HepG2 (cell line): ENCODE results near the gene ARHGEF9. TPM values are rescaled to one million over a fixed set of nuclear protein-coding genes. Genes with fewer than 3 reads are reported as not detected.

ENCODE experiments used
- ATAC-seq: fragments of 200-7000 bp; cut with Tn5 transposase; 3 replicates; pipeline ENCODE4 v1.9.1; 2020; ENCODE audit warnings: mild to moderate bottlenecking, moderate library complexity
- BruUV-seq: library from RNA; stranded (reverse); fragments of 400-500 nt; replicated peaks from 2 replicates; lab custom pipeline; 2021; lab: Mats Ljungman, UMichigan
- CTCF ChIA-PET: fragments of 300-600 bp; formaldehyde crosslinking; extraction: SDS; loops from one replicate; lab custom pipeline; 2021; ENCODE audit warnings: low total read pairs, inconsistent platforms, low intra/inter-chr PET ratio; lab: Yijun Ruan, JAX
- POLR2A ChIA-PET: fragments of 350-600 bp; sonication (Branson Sonifier 250); formaldehyde crosslinking; loops from one replicate; lab custom pipeline; 2020; ENCODE audit warnings: antibody characterized with exemption, inconsistent platforms; lab: Yijun Ruan, JAX
- DNase-seq: peaks from one replicate; pipeline ENCODE4 v3.0.0-alpha.2; 2015; ENCODE audit warnings: low spot score
- FAIRE-seq: peaks from 3 replicates; lab custom pipeline; 2011; peaks lifted over from hg19 to GRCh38; lab: Jason Lieb, UNC
- H2AFZ ChIP-seq: one replicate; pipeline ENCODE4 v1.6.1; 2011; ENCODE audit warnings: low read length, inconsistent platforms
- H3K27ac ChIP-seq: fragments of 300-600 bp; 3 replicates; pipeline ENCODE4 v1.8.0; 2011; ENCODE audit warnings: mixed run types, mild to moderate bottlenecking, mixed read lengths, low read length, inconsistent platforms; ENCODE audit not compliant: insufficient read depth; ENCODE audit errors: extremely low read length
- H3K27me3 ChIP-seq, 2 experiments: fragments of 200-600 bp in 1 of 2; 2 replicates in 1 of 2; 3 replicates in 1 of 2; pipeline versions ENCODE4 v1.6.0 to v1.8.0; 2011; ENCODE audit warnings: low read length in 2 of 2, mild to moderate bottlenecking in 2 of 2, moderate library complexity in 2 of 2, inconsistent platforms in 1 of 2; ENCODE audit not compliant: insufficient read depth in 2 of 2, control insufficient read depth in 1 of 2
- H3K36me3 ChIP-seq, 2 experiments: fragments of 200-600 bp in 1 of 2; replicated peaks in 1 of 2; 2 replicates in 1 of 2; 3 replicates in 1 of 2; pipeline versions ENCODE4 v1.5.1 to v1.8.0; 2011; ENCODE audit warnings: low read length in 2 of 2, inconsistent platforms in 1 of 2; ENCODE audit not compliant: insufficient read depth in 2 of 2, control insufficient read depth in 1 of 2
- H3K4me1 ChIP-seq: 2 replicates; pipeline ENCODE4 v1.5.1; 2012; ENCODE audit warnings: low read length, inconsistent platforms; ENCODE audit not compliant: insufficient read depth
- H3K4me2 ChIP-seq: 2 replicates; pipeline ENCODE4 v1.6.0; 2011; ENCODE audit warnings: low read depth, low read length, inconsistent platforms
- H3K4me3 ChIP-seq, 3 experiments: fragments of 200-600 bp in 1 of 3; sonication (generic), shearing (Covaris generic) in 1 of 3; replicated peaks in 1 of 3; 2 replicates each; pipeline ENCODE4 v1.5.1; 2011 to 2016; ENCODE audit warnings: low read length in 3 of 3, inconsistent platforms in 2 of 3, low read depth in 2 of 3, mild to moderate bottlenecking in 2 of 3, control low read depth in 1 of 3, mixed read lengths in 1 of 3; ENCODE audit not compliant: insufficient read depth in 1 of 3
- H3K79me2 ChIP-seq: one replicate; pipeline ENCODE4 v1.6.1; 2011; ENCODE audit warnings: low read length, inconsistent platforms; ENCODE audit not compliant: insufficient read depth
- H3K9ac ChIP-seq: 2 replicates; pipeline ENCODE4 v1.6.0; 2011; ENCODE audit warnings: mild to moderate bottlenecking, low read depth, low read length, inconsistent platforms; ENCODE audit not compliant: insufficient read depth
- H3K9me3 ChIP-seq: 2 replicates; pipeline ENCODE4 v1.5.1; 2012; ENCODE audit warnings: mild to moderate bottlenecking, low read length
- H4K20me1 ChIP-seq: 2 replicates; pipeline ENCODE4 v1.6.0; 2011; ENCODE audit warnings: inconsistent platforms, mild to moderate bottlenecking, low read length, moderate library complexity; ENCODE audit not compliant: insufficient read depth
- CEBPZ ChIP-seq: IDR thresholded peaks from 2 replicates; pipeline ENCODE4 v1.6.1; 2012; ENCODE audit warnings: low read length, improper control_type of control experiment
- CHD4 ChIP-seq: fragments of 200-600 bp; sonication (generic); IDR thresholded peaks from 2 replicates; pipeline ENCODE4 v1.7.0; 2017; ENCODE audit warnings: mild to moderate bottlenecking, low read length, borderline replicate concordance
- ESRRA ChIP-seq: sonication (generic); formaldehyde crosslinking; IDR thresholded peaks from 2 replicates; pipeline ENCODE4 v1.5.1; 2020; ENCODE audit warnings: mild to moderate bottlenecking, low read depth, missing genetic modification reagents
- GPBP1L1 ChIP-seq: sonication (generic); formaldehyde crosslinking; IDR thresholded peaks from 2 replicates; pipeline ENCODE4 v1.5.0; 2020; ENCODE audit warnings: mild to moderate bottlenecking, missing genetic modification reagents
- ONECUT2 ChIP-seq: sonication (generic); formaldehyde crosslinking; IDR thresholded peaks from 2 replicates; pipeline ENCODE4 v1.4.0; 2020; ENCODE audit warnings: missing genetic modification reagents
- RBM39 ChIP-seq: fragments of 200-400 bp; formaldehyde crosslinking; IDR thresholded peaks from one replicate; pipeline ENCODE4 v1.6.1; 2018; ENCODE audit warnings: antibody characterized with exemption, mild to moderate bottlenecking, low read depth, low read length; ENCODE audit not compliant: poor library complexity, severe bottlenecking
- SPEN ChIP-seq: sonication (generic); formaldehyde crosslinking; IDR thresholded peaks from 2 replicates; pipeline ENCODE4 v1.5.1; 2020; ENCODE audit warnings: low read depth, mild to moderate bottlenecking, missing genetic modification reagents
- TERF1 ChIP-seq: sonication (generic); formaldehyde crosslinking; IDR thresholded peaks from 2 replicates; pipeline ENCODE4 v1.8.0; 2022; ENCODE audit warnings: mild to moderate bottlenecking, missing genetic modification reagents, moderate library complexity
- ZKSCAN8 ChIP-seq: IDR thresholded peaks from 2 replicates; pipeline ENCODE4 v1.6.1; 2016; ENCODE audit warnings: borderline replicate concordance, missing genetic modification reagents, missing compliant biosample characterization
- ZNF317 ChIP-seq: sonication (generic); formaldehyde crosslinking; IDR thresholded peaks from 2 replicates; pipeline ENCODE4 v1.5.0; 2020; ENCODE audit warnings: mild to moderate bottlenecking, missing genetic modification reagents
- ZNF354B ChIP-seq: sonication (generic); formaldehyde crosslinking; IDR thresholded peaks from 2 replicates; pipeline ENCODE4 v1.8.0; 2022; ENCODE audit warnings: mild to moderate bottlenecking, missing genetic modification reagents
- ZNF460 ChIP-seq: sonication (generic); formaldehyde crosslinking; IDR thresholded peaks from 2 replicates; pipeline ENCODE4 v1.5.1; 2020; ENCODE audit warnings: missing genetic modification reagents, mild to moderate bottlenecking, borderline replicate concordance
- ZNF503 ChIP-seq: sonication (generic); formaldehyde crosslinking; IDR thresholded peaks from 2 replicates; pipeline ENCODE4 v1.4.0; 2020; ENCODE audit warnings: missing genetic modification reagents
- ZNF530 ChIP-seq: sonication (generic); formaldehyde crosslinking; IDR thresholded peaks from 2 replicates; pipeline ENCODE4 v1.5.0; 2020; ENCODE audit warnings: low read depth, mild to moderate bottlenecking, missing genetic modification reagents
- ZNF563 ChIP-seq: sonication (generic); formaldehyde crosslinking; IDR thresholded peaks from 2 replicates; pipeline ENCODE4 v1.8.0; 2022; ENCODE audit warnings: mild to moderate bottlenecking, moderate library complexity, missing genetic modification reagents
- ZNF772 ChIP-seq: sonication (generic); formaldehyde crosslinking; IDR thresholded peaks from 2 replicates; pipeline ENCODE4 v1.5.0; 2020; ENCODE audit warnings: mild to moderate bottlenecking, missing genetic modification reagents
- ZNF792 ChIP-seq: IDR thresholded peaks from 2 replicates; pipeline ENCODE4 v1.6.1; 2016
- WGBS: methylation state at CpG from one replicate; pipeline ENCODE4 v1.1.6; 2017; ENCODE audit warnings: low lambda C conversion rate; 5-methylcytosine and 5-hydroxymethylcytosine counted together
- in situ Hi-C: cut with HindIII; loops from 2 replicates; pipeline ENCODE4 v1.10.0; 2017; ENCODE audit warnings: low pct_unique_long_range_greater_than_20kb; ENCODE audit not compliant: extremely low pct_ligation_motif_present
- intact Hi-C: fragments of 100-400 bp; cut with micrococcal nuclease; formaldehyde crosslinking; loops from one replicate; pipeline ENCODE4 v1.10.0; 2022; ENCODE audit not compliant: unreplicated experiment
- polyA plus RNA-seq, 8 experiments: library from polyadenylated mRNA; depleted of rRNA in 3 of 8; stranded (reverse) in 7 of 8; unstranded in 1 of 8; fragments of >200 nt; fragmentation: Illumina TruSeq in 4 of 8; extraction: Trizol in 4 of 8; gene quantifications; 2 replicates each; pipeline versions ENCODE4 v1.2.1 to v1.2.3, GENCODE V29; 2011 to 2016; ENCODE audit warnings: low read depth in 4 of 8, missing spikeins in 1 of 8, mixed read lengths in 1 of 8; ENCODE audit not compliant: insufficient read depth in 1 of 8
- total RNA-seq, 5 experiments: library from RNA; depleted of rRNA; stranded (reverse); fragments of >200 nt; fragmentation: Illumina TruSeq; extraction: Trizol; gene quantifications; 2 replicates each; pipeline ENCODE4 v1.2.3, GENCODE V29; 2016; ENCODE audit warnings: low read depth in 1 of 5

ARHGEF9 gene
- total and polyA plus RNA-seq, 2 of the 13 experiments (the other 11 are each of a cell fraction or from before 2014, with no cell fraction given) = 0.91 to 1.8 TPM

- H3K9ac ChIP-seq = no peak overlapping the region
- H3K4me3 ChIP-seq = no peak overlapping the region
- no peaks in the 10 kb centered on the region for H3K4me1 ChIP-seq
- H3K36me3 ChIP-seq = no peaks in the 10 kb centered on the region
- ChIA-PET CTCF (no interaction called here), POLR2A (no interaction called here)
- no peaks in the 10 kb centered on the region; the same call in 1 of the 2 replicates for H3K9me3 ChIP-seq
- ATAC-seq (no peak), DNase-seq (no peak), FAIRE-seq (no peak)
- 5% methylated on average over 6 of the region's 6 CpGs for WGBS
- no peak overlapping the region for H2AFZ ChIP-seq
- intact Hi-C loops = no loop called here
- no peaks in the 10 kb centered on the region for H3K79me2 ChIP-seq
- H4K20me1 ChIP-seq = no peaks in the 10 kb centered on the region
- H3K27me3 ChIP-seq = no peaks in the 10 kb centered on the region
- TF ChIP-seq ZNF530 (CRISPR knock-in tag) (no peak), TERF1 (CRISPR knock-in tag) (no peak), ZNF792 (CRISPR knock-in tag) (no peak), CHD4 (no peak), ONECUT2 (CRISPR knock-in tag) (no peak), ZNF317 (no peak), SPEN (CRISPR knock-in tag) (no peak), ZNF563 (CRISPR knock-in tag) (no peak), ZNF460 (CRISPR knock-in tag) (no peak), ZNF503 (CRISPR knock-in tag) (no peak), RBM39 (no peak), ZNF772 (no peak), ZNF354B (CRISPR knock-in tag) (no peak), GPBP1L1 (CRISPR knock-in tag) (no peak), ESRRA (no peak), CEBPZ (no peak), ZKSCAN8 (CRISPR knock-in tag) (no peak)
- H3K27ac ChIP-seq = no peak overlapping the region
- H3K4me2 ChIP-seq = no peak overlapping the region
- no TSS peak for BruUV-seq
- in situ Hi-C loops = no loop called here
Measured at GRCh38 chrX:63782515-63782914, 2.5 kb downstream of the ARHGEF9 start.
